B cell (primary cell): ENCODE data around the gene CDC42SE2.

Source experiments
- EZH2 ChIP-seq: IDR thresholded peaks from 2 replicates; pipeline ENCODE4 v1.6.1; 2012; ENCODE audit warnings: borderline replicate concordance, low read depth, mild to moderate bottlenecking, moderate library complexity, low read length; ENCODE audit not compliant: insufficient read depth, poor library complexity, severe bottlenecking
- TF ChIP-seq, protein P1 (sequence below): fragments of 200-600 bp; IDR thresholded peaks from one replicate; pipeline ENCODE4 v1.8.0; 2022; ENCODE audit warnings: antibody characterized with exemption, mild to moderate bottlenecking

DNA sequence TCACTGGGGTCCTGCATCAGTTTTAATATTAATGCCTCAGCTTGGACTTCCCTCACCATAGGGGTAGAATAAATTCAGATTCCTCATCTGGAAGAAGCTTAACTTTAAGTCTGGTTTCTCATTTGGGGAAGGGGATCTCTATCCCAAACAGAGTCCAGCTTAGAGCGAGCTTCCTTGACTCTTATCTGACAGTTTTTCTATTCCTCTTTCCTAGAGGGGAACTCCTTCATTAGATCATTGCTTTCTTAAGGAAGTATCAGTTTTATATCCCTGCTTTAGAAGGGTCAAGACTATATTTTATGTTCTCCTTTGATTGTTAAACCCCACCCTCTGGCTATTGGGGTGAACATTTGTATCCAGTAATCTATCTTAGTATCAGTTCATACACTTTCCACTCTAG, 24.2 kb upstream of the CDC42SE2 start:
- TF ChIP-seq, protein P1, sequence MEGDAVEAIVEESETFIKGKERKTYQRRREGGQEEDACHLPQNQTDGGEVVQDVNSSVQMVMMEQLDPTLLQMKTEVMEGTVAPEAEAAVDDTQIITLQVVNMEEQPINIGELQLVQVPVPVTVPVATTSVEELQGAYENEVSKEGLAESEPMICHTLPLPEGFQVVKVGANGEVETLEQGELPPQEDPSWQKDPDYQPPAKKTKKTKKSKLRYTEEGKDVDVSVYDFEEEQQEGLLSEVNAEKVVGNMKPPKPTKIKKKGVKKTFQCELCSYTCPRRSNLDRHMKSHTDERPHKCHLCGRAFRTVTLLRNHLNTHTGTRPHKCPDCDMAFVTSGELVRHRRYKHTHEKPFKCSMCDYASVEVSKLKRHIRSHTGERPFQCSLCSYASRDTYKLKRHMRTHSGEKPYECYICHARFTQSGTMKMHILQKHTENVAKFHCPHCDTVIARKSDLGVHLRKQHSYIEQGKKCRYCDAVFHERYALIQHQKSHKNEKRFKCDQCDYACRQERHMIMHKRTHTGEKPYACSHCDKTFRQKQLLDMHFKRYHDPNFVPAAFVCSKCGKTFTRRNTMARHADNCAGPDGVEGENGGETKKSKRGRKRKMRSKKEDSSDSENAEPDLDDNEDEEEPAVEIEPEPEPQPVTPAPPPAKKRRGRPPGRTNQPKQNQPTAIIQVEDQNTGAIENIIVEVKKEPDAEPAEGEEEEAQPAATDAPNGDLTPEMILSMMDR, result no peak
- TF ChIP-seq EZH2, result no peak
